Measurements from ENCODE around the gene RAB26. TPM values are rescaled to one million over a fixed set of nuclear protein-coding genes. Genes with fewer than 3 reads are reported as not detected.
"Not testable (repeated sequence)": the region's sequence is repeated elsewhere in the genome, so short reads cannot be mapped to it uniquely, and the experiment has no call there.

The RAB26 gene
- total RNA-seq, 2 donors from 2014 or later, result 0.21 to 0.57 TPM

- ATAC-seq, result peak; percentile 83
These were observed 12.5 kb upstream of the RAB26 start, which contains the start of gene PKD1 for GRCh38 chr16:2135770-2136490. PKD1 (minus strand) TSS chr16:2135898; CDS start chr16:2135689, 209 bp downstream.

DNA sequence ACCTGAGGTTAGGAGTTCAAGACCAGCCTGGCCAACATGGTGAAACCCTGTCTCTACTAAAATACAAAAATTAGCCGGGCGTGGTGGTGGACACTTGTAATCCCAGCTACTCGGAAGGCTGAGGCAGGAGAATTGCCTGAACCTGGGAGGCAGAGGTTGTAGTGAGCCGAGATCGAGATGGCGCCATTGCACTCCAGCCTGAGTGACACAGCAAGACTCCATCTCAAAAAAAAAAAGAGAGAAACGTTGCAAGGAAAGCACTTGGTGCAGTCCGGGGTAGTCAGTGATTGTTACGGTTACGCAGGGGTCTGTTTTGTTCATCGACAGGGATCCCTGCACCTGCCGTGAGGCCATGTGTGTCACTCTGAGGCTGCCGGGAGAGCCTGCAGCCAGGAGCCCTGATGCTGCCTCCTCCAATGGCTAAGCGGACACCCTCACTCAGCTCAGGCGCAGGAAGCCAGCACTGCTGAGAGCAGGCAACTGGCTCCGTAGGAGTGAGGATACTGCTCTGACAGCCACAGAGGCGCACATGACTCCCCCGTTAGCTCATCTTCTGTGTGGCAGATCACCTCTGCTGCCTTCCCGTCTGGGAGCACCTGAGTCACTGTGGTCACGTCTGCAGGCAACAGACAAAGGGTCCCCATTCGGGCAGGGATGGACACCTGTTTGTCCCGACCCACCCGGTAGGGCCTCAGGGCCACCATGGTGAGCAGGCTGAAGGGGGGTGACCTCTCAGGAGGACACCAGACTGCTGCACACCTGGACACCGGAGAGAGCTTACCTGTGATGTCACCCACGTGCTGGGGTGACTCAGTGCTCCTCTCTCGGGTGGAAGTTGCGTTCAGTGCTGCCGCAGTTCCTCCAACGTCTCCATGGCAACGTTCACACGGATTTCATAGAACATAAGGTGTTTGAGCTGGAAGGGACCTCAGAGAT is 5.2 kb upstream of the RAB26 start:
- H3K27ac Mint-ChIP-seq, result no peak overlapping the region
- ATAC-seq, result no peak
- H3K4me1 Mint-ChIP-seq, result peaks cover 9% of the 10 kb centered on the region
- no peak for DNase-seq
- H3K4me3 Mint-ChIP-seq, result no peak overlapping the region
- no peaks in the 10 kb centered on the region for H3K9me3 ChIP-seq (ENCODE audit: control insufficient read depth, low read length, poor library complexity, severe bottlenecking)
- H3K36me3 Mint-ChIP-seq (ENCODE audit: low read depth), result no peaks in the 10 kb centered on the region
- H3K27me3 Mint-ChIP-seq, result no peaks in the 10 kb centered on the region

More at GRCh38 chr16:2135770-2136490, 12.5 kb upstream of the RAB26 start, which contains the start of gene PKD1:
- H3K9me3 ChIP-seq (ENCODE audit: control insufficient read depth, low read length, poor library complexity, severe bottlenecking); H3K36me3 Mint-ChIP-seq (ENCODE audit: low read depth); H3K27me3 Mint-ChIP-seq: not testable (repeated sequence)
- peak within 1 kb of the TSS; percentile 92 for H3K4me3 Mint-ChIP-seq
- peaks cover 12% of the 10 kb centered on the region for H3K4me1 Mint-ChIP-seq
- peak within 1 kb of the TSS; percentile 93 for H3K27ac Mint-ChIP-seq
- peak; percentile 98 to 100 (median 100) for DNase-seq

DNA sequence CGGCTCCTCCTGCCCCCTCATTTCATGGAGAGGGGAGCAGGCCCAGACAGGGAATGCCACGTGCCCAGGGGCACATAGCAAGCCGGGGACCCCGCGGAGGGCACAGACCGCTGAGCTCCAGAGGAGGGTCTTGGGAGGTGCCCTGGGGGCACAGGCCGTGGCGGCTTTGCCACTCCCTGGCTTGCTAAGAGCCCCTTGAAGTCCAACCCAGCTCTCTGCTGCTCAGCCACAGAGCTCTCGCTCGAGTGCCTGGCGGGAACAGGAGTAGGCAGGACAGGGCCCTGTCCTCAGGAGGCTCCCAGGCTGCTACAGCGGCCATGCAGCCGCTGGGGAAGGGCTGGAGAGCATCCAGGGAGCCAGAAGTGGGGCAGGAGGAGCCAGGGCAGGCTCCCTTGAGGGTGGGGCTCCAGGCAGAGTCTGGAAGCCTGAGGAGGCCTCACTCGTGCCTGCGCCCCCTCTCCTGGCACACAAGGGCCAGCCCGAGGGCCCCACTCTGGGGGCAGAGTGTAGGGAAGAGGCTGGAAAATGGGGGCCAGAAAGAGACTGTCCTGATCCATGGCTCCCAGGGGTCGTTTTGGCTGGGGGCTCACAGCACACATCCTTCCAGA is 4.4 kb upstream of the RAB26 start:
- DNase-seq (no peak), ATAC-seq (no peak)
- no peaks in the 10 kb centered on the region for H3K27me3 Mint-ChIP-seq
- H3K9me3 ChIP-seq (ENCODE audit: control insufficient read depth, low read length, poor library complexity, severe bottlenecking), result no peaks in the 10 kb centered on the region
- no peaks in the 10 kb centered on the region for H3K36me3 Mint-ChIP-seq (ENCODE audit: low read depth)
- no peak overlapping the region for H3K4me3 Mint-ChIP-seq
- peaks cover 9% of the 10 kb centered on the region for H3K4me1 Mint-ChIP-seq
- H3K27ac Mint-ChIP-seq, result no peak overlapping the region

DNA sequence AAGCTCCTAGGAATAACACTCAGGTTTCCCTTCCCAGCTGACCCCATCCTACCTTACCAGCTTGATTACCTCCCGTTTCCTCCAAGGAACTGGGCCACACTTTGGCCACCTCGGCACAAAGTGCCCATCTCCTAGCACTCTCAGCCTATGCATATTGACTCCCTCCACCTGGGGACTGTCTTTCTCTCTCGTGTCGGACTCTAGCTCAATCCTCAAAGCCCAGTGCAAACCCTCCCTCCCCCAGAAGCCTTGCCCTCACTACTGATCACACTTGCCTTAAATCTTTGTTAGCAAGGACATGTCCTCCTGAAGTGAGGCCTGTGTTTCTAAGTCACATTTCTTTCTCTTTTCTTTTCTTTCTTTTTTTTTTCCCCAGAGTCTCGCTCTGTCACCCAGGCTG is 2.6 kb upstream of the RAB26 start:
- H3K4me3 Mint-ChIP-seq, result no peak overlapping the region
- no peaks in the 10 kb centered on the region for H3K9me3 ChIP-seq (ENCODE audit: control insufficient read depth, low read length, poor library complexity, severe bottlenecking)
- H3K36me3 Mint-ChIP-seq (ENCODE audit: low read depth), result no peaks in the 10 kb centered on the region
- DNase-seq (no peak), ATAC-seq (no peak)
- H3K27ac Mint-ChIP-seq, result no peak overlapping the region
- H3K27me3 Mint-ChIP-seq, result no peaks in the 10 kb centered on the region
- peaks cover 6% of the 10 kb centered on the region for H3K4me1 Mint-ChIP-seq

GRCh38 chr16:2147378-2147777 is 1.0 kb upstream of the RAB26 start:
- Mint-ChIP-seq H3K4me1 (peaks cover 12% of the 10 kb centered on the region), H3K27me3 (no peaks in the 10 kb centered on the region), H3K36me3 (ENCODE audit: low read depth) (no peaks in the 10 kb centered on the region), H3K4me3 (peak overlapping the region; percentile 36), H3K27ac (no peak overlapping the region)
- no peak for ATAC-seq
- H3K9me3 ChIP-seq (ENCODE audit: control insufficient read depth, low read length, poor library complexity, severe bottlenecking), result no peaks in the 10 kb centered on the region
- no peak for DNase-seq

DNA sequence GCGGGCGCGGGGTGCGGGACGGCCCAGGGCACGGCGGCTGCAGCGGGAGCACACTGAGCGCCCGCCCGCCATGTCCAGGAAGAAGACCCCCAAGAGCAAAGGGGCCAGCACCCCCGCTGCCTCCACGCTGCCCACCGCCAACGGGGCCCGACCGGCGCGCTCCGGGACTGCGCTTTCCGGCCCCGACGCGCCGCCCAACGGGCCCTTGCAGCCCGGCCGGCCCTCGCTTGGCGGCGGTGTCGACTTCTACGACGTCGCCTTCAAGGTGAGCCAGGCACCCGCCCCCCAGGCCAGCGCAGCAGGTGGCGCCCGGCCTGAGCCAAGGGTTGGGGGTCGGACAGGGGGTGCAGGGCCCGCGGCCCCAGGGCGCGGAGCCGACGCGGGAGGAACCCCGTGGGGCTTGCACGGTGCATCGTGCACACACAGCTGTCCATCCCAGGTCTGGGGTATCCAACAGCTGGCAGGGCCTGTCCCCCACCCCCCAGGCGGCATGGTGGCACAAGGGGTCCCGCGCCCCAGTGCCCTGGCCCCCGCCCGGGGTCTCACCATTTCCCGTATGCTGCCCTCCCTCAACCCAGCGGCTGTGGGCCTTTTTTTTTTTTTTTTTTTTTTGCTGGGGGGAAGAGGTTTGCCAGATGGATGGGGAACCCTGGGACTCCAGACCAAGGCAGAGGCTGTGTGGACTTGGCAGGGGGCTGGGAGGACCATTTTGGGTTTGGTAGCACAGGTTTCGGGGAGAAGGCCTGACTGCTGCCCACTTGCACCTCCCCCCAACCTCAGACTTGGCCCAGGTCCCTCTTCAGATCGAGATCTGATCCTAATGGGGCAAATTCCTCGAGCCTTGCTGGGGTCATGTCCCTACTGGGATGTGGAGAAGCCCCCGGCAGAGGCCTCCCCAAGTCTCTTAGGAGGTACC is 547 bp downstream of the RAB26 start:
- Mint-ChIP-seq H3K4me3 (peak overlapping the region; percentile 70), H3K27ac (no peak overlapping the region), H3K4me1 (peaks cover 17% of the 10 kb centered on the region), H3K36me3 (ENCODE audit: low read depth) (no peaks in the 10 kb centered on the region), H3K27me3 (no peaks in the 10 kb centered on the region)
- ATAC-seq, result peak; percentile 20
- no peaks in the 10 kb centered on the region for H3K9me3 ChIP-seq (ENCODE audit: control insufficient read depth, low read length, poor library complexity, severe bottlenecking)
- peak in 1 of 3 donors; percentile 17 for DNase-seq

- Mint-ChIP-seq H3K4me1 (peaks cover 23% of the 10 kb centered on the region), H3K27me3 (no peaks in the 10 kb centered on the region), H3K4me3 (peak overlapping the region; percentile 70), H3K27ac (no peak overlapping the region), H3K36me3 (ENCODE audit: low read depth) (no peaks in the 10 kb centered on the region)
- ATAC-seq, result no peak
- DNase-seq, result no peak
- H3K9me3 ChIP-seq (ENCODE audit: control insufficient read depth, low read length, poor library complexity, severe bottlenecking), result no peaks in the 10 kb centered on the region
These were observed 1.4 kb downstream of the RAB26 start for GRCh38 chr16:2149630-2150417.

GRCh38 chr16:2150418-2151187 is 2.2 kb downstream of the RAB26 start:
- H3K9me3 ChIP-seq (ENCODE audit: control insufficient read depth, low read length, poor library complexity, severe bottlenecking), result no peaks in the 10 kb centered on the region
- ATAC-seq (no peak), DNase-seq (no peak)
- Mint-ChIP-seq H3K4me1 (peaks cover 29% of the 10 kb centered on the region), H3K36me3 (ENCODE audit: low read depth) (no peaks in the 10 kb centered on the region), H3K27ac (peak overlapping the region; percentile 54), H3K27me3 (no peaks in the 10 kb centered on the region), H3K4me3 (peak overlapping the region; percentile 70)

GRCh38 chr16:2151188-2152091 is 3.0 kb downstream of the RAB26 start:
- no peaks in the 10 kb centered on the region for H3K27me3 Mint-ChIP-seq
- peak overlapping the region; percentile 62 for H3K4me3 Mint-ChIP-seq
- H3K9me3 ChIP-seq (ENCODE audit: control insufficient read depth, low read length, poor library complexity, severe bottlenecking), result no peaks in the 10 kb centered on the region
- DNase-seq (no peak), ATAC-seq (no peak)
- no peaks in the 10 kb centered on the region for H3K36me3 Mint-ChIP-seq (ENCODE audit: low read depth)
- H3K27ac Mint-ChIP-seq, result peak overlapping the region; percentile 54
- peaks cover 30% of the 10 kb centered on the region for H3K4me1 Mint-ChIP-seq

GRCh38 chr16:2152695-2153506 is 4.5 kb downstream of the RAB26 start:
- peak in 1 of 3 donors; percentile 9 for DNase-seq
- H3K4me1 Mint-ChIP-seq, result peaks cover 42% of the 10 kb centered on the region
- H3K9me3 ChIP-seq (ENCODE audit: control insufficient read depth, low read length, poor library complexity, severe bottlenecking), result no peaks in the 10 kb centered on the region
- peak overlapping the region; percentile 97 for H3K4me3 Mint-ChIP-seq
- peak overlapping the region; percentile 95 for H3K27ac Mint-ChIP-seq
- ATAC-seq, result no peak
- no peaks in the 10 kb centered on the region for H3K36me3 Mint-ChIP-seq (ENCODE audit: low read depth)
- no peaks in the 10 kb centered on the region for H3K27me3 Mint-ChIP-seq

All from T-helper 17 cell (primary cell).